Gastroesophageal sphincter (tissue), 3 donors: ENCODE results near the gene TFF3.

ENCODE experiments used
- POLR2A ChIP-seq, 2 donors: fragments of 450-650 bp; IDR thresholded peaks; one replicate each; pipeline ENCODE4 v1.6.1; 2017; ENCODE audit warnings: antibody characterized with exemption in 2 of 2, mild to moderate bottlenecking in 2 of 2, moderate library complexity in 1 of 2
- POLR2AphosphoS5 ChIP-seq: sonication (generic); formaldehyde crosslinking; IDR thresholded peaks from one replicate; pipeline ENCODE4 v1.6.1; 2017; ENCODE audit warnings: antibody characterized with exemption
- TF ChIP-seq, protein P1 (sequence below), 4 experiments: fragments of 200-600 bp in 2 of 4; fragments of 450-650 bp in 2 of 4; sonication (generic) in 1 of 4; IDR thresholded peaks; one replicate each; pipeline ENCODE4 v1.5.1; 2017 to 2019; ENCODE audit warnings: antibody characterized with exemption in 4 of 4, mild to moderate bottlenecking in 2 of 4, moderate library complexity in 2 of 4

DNA sequence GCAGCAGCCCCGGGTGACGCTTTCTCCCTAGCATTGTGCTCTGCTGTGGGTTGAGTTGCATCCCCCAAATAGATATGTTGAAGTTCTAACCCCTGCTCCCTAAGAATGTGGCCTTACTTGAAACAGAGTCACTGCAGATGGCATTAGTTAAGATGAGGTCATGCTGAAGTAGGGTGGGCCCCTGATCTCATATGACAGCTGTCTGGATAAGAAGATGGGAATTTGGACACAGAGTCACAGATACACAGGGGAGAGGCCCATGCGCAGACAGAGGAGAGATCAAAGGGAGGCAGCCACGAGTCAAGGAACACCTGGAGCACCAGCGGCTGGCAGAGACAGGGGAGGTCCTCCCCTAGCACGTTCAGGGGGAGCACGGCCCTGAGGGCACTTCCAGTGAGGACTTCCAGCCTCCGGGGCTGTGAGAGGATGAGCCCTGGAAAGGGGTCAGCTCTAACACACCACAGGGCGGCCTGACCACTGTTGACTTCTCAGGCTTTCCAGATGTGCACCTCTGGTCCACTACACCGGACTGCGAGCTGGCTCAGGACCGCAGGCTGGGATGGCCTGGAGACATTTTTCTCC, 49.9 kb downstream of the TFF3 start:
- TF ChIP-seq POLR2AphosphoS5 (no peak), POLR2A (IDR thresholded peaks at IDR 0.05) (no peak)
- TF ChIP-seq, protein P1, sequence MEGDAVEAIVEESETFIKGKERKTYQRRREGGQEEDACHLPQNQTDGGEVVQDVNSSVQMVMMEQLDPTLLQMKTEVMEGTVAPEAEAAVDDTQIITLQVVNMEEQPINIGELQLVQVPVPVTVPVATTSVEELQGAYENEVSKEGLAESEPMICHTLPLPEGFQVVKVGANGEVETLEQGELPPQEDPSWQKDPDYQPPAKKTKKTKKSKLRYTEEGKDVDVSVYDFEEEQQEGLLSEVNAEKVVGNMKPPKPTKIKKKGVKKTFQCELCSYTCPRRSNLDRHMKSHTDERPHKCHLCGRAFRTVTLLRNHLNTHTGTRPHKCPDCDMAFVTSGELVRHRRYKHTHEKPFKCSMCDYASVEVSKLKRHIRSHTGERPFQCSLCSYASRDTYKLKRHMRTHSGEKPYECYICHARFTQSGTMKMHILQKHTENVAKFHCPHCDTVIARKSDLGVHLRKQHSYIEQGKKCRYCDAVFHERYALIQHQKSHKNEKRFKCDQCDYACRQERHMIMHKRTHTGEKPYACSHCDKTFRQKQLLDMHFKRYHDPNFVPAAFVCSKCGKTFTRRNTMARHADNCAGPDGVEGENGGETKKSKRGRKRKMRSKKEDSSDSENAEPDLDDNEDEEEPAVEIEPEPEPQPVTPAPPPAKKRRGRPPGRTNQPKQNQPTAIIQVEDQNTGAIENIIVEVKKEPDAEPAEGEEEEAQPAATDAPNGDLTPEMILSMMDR (IDR thresholded peaks at IDR 0.05) = no peak
